CD4-positive, alpha-beta T cell treated with Interleukin-17A for 1 hour (primary cell): ENCODE results near the gene RYR1.
"Not testable (repeated sequence)": the region's sequence is repeated elsewhere in the genome, so short reads cannot be mapped to it uniquely, and the experiment has no call there.

Source experiments
- DNase-seq: peaks from one replicate; pipeline ENCODE4 v3.0.0-alpha.2; 2020

Gene RYR1

DNA sequence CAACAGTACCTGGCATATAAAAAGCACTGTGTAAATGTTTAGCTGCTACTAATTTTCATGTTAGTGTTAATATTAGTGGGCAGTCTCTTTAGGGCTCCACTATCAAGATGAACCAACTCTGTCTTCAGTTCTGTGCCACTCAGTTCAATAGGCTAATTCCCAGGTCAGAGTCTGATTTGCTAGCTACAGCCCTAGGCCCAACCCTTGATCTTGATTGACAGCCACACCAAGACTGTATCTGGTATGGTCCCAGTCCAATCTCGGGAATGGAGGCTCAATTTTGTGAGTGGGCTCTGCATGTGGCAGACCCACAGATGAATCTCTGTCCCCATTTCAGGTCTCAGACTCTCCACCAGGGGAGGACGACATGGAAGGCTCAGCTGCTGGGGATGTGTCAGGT is 138.2 kb downstream of the RYR1 start:
- no peak for DNase-seq

DNA sequence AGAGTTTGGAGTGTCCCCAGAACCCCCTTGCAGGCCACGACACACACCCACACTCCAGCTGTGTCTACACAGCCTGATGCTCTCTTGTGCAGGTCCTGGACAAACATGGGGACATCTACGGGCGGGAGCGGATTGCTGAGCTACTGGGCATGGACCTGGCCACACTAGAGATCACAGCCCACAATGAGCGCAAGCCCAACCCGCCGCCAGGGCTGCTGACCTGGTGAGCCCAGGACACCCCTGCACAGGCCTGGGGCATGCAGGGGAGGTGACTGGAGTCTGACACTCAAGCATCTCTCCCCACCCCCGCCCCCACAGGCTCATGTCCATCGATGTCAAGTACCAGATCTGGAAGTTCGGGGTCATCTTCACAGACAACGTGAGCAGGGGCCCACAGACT is 144.3 kb downstream of the RYR1 start:
- DNase-seq: no peak

DNA sequence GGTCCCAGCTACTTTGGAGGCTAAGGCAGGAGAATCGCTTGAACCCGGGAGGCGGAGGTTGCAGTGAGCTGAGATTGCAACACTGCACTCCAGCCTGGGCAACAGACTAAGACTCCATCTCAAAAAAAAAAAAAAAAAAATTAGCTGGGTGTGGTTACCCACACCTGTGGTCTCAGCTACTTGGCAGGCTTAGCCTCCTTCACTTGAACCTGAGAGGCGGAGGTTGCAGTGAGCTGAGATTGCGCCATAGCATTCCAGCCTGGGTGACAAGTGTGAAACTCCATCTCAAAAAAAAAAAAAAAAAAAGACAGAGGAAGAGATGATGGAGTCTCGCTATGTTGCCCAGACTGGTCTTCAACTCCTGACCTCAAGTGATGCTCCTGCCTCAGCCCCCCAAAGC is 145.8 kb downstream of the RYR1 start:
- peak; percentile 22 for DNase-seq

DNA sequence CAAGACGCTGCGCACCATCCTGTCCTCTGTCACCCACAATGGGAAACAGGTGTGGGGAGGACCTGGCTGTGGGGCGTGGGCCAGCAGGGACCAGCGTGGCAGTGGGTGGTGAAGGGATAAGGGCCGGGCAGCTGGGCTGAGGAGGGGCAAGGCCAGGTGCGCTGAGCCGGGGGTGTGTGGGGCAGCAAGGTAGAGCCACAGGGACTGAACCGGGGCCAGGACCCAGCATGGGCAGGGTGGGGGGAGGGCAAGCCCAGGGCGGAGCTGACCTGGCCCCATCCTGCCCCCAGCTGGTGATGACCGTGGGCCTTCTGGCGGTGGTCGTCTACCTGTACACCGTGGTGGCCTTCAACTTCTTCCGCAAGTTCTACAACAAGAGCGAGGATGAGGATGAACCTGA is 146.6 kb downstream of the RYR1 start:
- DNase-seq: no peak

DNA sequence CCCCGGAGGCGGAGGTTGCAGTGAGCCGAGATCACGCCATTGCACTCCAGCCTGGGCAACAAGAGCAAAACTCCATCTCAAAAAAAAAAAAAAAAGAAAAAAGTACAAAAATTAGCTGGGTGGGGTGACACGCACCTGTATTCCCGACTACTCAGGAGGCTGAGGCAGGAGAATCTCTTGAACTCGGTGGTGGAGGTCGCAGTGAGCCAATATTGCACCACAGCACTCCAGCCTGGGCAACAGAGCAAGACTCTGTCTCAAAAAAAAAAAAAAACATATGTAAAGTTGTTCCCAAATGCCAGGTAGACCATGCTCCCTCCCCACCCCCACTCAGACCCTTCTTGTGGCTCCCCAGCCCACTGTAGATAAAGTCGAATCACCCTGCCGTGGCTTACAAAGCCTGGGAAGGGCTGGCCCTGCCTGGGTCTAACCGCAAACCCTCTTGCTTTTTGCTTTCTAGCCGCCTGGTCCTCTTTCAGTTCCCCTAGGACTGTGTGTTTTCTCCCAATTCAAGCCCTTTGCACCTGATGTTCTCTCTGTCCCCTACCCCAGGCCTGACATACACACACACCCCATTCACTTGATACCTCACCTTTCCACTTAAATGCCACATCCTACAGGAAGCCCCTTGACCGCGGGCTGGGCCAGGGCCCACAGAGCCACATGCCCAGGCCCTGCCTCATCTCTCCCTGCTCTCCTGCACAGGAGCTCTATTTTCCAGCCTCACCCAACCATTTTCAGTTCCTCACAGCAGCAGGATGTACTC is 149.9 kb downstream of the RYR1 start:
- no peak for DNase-seq

DNA sequence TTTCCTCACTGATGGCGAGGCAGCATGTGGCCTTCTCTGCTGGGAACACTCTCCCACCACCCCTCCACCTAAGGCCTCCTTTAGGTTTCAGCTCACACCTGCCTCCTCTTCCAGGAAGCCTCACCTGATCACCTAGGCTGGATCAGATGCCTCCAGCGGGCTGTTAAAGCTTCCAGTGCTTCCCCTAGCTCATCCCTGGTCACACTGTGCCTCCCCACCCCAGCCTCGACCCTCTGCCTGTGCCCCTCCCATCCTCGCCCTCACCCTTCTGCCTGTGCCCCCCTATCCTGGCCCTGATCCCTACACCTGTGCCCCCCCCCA is 150.5 kb downstream of the RYR1 start:
- no peak for DNase-seq

DNA sequence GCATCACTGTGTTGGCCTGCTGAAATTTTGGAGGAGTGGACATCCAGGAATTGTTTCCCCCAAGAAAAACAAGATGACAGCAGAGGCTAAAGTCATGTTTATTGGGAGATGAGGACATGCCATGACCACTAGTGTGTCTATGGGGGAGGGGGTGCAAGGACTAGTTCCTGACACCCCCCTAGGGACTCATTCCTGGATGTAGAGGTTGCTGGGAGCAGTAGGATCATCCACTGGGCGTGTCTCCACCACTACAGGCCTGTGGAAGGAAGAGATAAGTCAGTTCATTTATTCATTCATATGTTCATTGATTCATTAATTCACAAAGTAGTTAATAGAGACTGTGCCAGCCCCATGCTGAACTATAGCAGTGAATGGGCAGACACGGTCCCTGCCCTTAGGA is 154.1 kb downstream of the RYR1 start:
- DNase-seq: no peak

DNA sequence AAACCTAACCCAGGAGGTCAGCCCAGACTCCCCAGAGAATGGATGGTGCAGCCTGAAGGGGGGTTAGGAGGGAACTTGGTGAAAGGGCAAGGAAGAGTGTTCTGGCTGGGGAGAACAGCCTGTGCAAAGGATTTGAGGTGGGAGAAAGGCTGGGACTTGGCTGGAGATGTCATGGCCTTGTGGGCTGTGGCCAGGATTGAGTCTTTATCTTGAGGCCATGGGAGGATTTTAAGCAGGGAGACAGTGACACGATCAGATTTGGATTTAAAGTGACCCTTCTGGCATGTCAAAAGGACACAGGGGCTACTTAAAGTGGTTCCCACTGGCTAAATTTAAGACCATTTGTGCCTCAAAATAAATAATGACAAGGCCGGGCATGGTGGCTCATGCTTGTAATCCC is 154.6 kb downstream of the RYR1 start:
- no peak for DNase-seq

DNA sequence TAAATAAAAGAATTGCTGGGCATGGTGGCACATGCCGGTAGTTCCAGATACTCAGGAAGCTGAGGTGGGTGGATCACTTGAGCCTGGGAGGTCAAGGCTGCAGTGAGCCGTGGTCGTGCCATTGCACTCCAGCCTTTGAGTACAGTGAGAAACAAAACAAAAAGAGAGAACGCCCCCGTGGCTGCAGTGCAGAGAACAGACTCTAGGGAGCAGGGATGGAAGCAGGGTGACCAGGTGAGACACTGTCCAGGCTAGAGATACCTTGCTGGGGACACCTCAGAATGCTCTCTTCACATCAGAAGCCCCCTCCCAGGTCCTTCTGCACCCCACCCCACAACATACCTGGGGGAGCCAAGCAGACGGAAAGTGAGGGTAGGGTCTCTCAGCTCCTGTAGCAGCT is 159.4 kb downstream of the RYR1 start:
- DNase-seq: no peak

DNA sequence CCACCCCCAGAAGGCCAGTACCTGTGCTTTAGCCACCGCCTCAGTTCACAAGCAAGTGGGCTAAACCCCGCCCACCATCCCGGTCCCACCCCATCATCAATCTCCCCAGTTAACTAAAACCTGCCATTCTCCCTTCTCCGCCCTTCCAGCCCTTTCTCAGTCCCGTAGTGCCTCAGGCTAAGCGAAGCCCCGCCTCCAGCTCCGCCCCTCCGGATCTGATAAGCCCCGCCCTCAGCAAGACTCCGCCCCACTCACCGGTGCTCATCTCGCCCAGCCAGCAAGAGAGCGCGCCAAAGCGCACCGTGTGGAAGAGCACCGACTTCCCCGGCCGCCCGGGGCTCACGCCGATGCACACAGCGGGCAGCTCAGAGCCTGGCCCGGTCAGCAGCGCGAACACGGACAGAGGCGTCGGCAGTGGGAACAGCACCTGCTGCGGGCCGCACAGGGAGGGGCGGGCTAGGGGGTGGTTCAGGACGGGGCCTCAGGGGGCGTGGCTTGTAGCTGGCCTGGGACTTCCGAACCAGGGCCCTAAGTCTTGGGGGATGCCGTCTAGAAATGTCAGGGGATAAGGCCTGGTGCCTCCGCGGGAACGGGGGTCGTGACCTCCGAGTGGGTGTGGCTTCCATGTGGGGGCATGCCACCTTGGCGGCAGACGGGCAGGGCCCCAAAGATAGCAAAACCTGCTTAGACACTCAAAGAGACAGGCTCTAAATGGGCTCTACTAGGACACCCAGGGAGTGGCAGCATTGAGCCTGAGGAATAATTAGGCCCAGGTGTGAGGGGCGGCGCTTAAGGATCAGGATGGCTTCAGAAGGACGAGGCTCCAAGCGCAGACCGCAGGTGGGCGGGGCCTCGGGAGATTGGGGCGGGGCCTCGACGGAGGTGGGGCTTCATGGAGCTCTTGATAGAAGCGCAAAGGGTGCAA is 162.8 kb downstream of the RYR1 start:
- DNase-seq: no peak

DNA sequence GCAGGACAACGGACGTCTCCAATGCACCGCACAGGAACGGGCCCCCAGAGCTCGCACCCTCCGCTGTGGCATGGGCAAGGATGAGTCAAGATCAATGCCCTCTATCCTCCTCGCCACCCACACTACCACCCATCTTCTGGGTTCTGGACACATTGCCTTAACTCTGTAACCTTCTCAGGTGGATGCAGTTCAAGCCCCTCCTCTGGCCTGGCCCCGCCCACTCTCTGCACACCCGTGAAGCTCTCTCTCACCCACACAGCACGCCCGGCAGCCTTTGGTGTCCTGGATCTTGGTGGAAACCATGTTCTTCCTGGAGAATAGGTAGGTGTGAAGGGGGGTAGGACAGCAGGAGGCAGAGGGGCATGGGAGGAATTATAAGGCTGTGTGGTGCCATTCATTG is 163.6 kb downstream of the RYR1 start:
- DNase-seq: no peak

DNA sequence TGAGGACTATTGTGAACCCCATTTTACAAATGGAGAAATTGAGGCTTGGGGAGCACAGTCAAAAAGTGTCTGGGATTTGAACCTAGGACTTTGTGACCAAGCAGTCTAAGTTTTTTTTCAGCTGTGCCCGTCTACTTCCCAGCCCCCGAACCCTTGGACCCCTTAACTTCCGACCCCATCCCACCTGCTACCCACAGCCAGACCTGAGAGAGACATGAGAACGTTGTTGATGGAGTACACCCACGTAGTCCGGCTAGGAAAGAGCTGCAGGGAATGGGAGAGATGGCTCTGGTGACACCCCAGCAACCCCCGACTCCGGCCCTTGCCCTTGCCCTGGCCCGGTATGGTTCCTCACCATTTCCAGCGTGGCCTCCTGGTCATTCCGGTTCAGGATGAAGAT is 166.2 kb downstream of the RYR1 start:
- no peak for DNase-seq

DNA sequence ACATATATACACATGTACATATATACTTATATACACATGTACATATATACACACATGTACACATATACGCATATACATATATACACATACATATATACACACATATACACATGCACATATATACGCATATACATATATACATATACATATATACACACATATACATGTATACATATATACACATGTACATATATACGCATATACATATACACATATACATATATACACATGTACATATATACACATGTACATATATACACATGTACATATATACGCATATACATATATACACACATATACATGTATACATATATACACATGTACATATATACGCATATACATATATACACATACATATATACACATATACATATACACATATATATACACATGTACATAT is 169.4 kb downstream of the RYR1 start:
- DNase-seq: not testable (repeated sequence)

DNA sequence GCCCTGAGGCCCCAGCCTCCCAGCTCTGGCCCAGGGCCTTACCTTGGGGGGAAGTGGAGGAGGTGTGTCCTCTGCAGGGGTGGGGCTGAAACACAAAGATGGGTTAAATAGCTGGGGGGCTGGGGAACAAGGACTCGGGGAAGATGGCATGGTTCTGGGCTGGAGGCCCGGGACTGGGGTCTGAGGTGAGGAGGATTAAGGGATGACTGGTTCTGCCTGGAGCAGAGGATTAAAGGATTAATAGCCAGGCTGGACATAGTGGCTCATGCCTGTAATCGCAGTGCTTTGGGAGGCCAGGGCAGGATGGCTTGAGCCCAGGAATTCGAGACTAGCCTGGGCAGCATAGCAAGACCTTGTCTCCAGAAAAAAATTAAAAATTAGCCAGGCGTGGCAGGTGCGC is 172.6 kb downstream of the RYR1 start:
- DNase-seq: no peak

DNA sequence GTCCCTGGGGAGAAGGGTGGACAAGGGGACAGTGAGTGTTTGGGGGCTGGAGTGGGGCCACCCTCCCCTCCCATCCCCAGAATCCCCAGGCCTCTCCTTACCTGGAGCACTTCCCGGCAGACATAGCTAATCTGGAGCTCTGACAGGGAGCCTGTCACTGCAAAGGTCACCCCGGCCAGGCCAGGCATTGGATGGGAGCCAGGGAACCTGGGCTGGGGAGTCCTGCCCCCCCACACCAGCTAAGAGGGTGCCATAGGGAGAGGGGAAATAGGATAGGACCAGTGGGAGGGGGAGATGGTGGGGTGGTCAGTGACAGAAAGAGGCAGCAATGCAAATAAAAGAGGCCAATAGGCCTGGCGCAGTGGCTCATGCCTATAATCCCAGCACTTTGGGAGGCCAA is 180.8 kb downstream of the RYR1 start:
- DNase-seq: no peak

DNA sequence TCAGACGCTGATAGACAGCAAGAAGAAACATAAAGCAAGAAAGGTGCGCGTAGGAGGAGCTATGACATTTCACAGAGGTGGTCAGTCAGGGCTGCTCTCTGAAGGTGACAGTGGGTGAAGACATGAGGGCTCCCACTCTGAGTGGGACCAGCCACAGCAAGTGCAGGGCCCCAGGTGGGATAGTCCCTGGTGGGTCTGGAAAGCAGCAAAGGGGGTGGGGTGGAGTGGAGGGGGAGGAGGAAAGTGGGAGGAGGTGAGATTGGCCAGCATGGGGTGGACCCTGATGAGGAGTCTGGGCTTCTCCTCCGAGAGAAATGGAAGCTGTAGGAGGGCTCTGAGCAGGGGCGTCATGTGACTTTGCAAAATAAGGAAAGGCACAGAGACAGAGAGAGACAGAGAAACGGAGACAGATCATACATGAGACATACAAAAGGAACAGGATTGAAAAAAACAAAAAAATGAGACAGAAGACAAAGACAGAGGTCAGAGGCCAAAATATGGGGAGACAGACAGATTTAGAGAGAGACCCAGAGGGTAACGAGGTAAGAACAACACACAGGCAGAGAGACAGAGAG is 181.6 kb downstream of the RYR1 start:
- no peak for DNase-seq

DNA sequence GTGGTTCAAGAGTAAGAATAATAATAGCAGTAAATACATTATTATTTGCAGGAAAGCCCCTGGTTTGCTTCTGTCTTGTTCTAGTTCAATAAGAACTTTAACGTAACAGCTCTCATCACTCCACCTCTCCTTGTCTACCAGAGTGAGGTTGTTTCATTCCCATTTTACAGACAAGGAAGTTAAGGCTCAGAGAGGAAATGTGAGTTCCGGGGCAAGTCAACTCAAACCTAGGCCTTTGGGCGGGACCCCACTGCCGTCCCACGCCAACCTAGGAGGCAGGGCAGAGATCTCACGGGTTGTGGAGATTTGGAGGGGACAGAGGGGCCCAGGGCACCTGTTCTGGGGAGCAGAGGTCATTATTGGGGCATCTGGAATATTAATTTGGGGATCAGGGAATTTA is 182.8 kb downstream of the RYR1 start:
- peak; percentile 10 for DNase-seq

DNA sequence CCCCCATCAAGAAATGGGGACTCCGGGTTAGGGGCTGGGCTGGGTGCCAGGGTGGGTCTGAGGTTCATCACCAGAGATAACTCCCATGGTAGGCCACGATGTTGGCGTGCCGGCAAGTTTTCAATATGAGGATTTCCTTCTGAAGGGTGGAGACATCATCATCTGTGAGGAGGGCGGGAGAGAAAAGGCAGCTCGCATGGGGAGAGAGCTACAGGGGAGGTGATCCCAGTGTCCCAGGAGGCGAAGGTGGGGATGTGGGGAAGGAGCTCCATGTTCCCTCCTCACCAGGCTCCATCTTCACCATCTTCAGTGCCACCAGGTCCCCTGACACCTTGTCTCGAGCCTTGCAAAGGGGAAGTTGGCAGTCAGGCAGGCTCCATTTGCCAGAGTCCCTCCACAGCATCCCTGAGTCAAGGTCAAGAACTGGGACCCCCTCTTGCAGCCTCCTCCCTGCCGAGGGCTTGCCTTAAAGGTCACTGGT is 183.8 kb downstream of the RYR1 start:
- peak; percentile 12 for DNase-seq

DNA sequence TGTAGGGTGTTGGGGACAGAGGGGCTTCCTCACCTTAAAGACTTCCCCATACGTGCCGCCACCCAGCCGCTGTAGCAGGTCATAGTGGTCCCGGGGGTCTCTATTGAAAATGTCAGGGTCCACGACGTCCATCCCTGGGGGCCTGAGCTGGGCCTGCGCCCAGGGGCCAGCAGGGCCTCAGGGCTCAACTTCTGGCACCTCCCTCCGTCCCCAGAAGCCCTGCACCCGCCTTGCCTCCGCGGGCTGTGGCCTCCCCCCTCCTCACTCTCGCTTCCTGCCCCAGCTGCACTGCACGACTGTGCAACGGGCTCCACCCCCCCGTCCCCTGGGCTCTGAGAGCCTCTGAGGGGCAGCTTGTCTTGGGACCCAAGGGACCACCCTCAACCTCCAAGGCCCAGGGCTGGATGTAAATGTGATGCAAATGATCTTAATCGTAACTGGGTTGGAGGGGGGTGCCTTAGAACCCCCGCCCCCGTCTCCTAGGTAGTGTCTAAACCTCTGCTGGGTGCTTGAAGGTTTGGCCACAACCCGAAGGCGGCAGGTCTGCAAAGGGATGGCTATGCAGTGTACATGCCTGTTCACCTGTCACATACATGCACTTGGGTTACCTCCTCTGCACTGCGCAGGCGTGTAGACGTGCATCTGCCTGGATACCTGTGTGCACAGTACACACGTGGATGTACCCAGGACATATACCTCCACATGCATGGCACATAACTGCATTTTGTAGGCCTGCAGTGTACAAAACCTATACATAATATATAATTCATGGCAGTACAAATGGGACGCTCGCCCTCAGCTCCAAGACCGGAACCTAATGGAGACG is 184.5 kb downstream of the RYR1 start, which contains the start of gene MAP4K1:
MAP4K1 (minus strand) TSS at position 190 of the 826 bp plus-strand sequence; CDS start at position 132, 58 bp downstream.
- peak; percentile 67 for DNase-seq

DNA sequence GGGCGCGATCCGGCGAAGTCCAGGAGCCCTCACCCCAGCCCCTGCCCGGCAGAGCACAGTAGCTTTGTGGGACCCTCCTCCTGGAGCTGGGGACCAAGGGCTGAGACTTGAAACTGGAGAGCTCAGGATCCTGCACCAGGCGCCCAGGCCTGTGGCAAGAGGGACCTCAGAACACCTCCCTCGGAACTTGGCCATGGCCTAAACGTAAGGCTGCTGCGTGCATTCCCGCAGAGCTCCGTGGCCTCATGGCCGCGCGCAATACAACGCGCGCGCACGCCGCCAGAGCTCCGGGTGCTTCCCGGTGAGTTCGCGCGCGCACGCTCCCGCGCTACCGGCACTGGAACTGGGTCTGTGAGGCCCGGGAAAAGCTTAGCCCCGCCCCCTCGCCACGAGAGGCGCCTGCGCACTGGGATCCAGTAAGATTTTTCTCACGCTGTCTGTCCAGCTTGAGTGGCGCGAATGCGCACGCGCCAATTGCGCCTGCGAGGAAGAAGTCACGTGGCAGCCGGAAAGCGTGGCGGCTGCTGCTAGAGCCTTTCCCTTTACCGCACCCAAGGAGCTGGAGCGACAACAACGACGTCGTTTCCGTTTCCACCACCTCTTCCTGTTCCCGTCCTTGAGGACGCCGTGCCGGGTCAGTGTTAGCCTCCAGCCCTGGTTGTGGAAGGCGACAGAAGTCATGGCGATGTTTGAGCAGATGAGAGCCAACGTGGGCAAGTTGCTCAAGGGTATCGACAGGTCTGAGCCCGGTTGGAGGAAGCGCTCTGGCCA is 185.3 kb downstream of the RYR1 start, which contains the start of gene EIF3K:
EIF3K (plus strand) TSS at position 599 of the 771 bp plus-strand sequence; CDS start at position 680, 81 bp downstream.
- peak; percentile 98 for DNase-seq

DNA sequence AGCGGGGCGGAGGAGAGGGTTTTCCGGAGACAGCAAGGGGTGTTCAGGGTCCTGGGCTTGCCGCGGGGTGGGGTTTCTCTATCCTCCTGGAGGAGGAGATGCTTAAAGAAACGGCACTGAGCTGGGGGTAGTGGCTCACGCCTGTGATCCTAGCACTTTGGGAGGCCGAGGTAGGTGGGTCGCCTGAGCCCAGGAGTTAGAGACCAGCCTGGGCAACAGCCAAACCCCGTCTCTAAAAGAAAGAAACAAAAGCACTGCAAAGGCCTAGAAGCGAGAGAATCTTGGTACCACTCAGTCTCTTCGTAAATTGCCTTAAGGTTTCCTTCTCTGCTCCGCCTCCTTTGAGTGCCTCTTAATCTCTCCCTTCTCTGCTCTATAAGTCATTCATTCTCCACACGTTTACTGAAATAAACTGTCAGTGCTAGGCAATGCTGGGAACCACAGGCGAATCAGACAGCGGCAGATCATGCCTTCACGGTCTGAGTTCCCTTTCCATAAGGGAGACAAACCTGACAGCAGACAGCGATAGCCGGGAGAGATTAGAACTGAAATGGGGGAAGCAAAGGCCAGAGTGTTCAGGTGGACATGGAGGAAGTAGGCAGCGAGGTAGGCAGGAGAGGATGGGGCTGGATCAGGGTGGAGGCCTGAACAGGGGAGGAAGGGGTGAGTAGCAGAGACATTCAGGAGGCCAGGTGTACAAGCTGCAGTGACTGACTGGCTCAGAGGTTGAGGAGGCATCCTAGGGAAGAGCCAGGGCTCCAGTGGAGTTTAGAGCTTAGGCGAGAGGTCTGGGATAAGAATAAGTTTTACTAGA is 186.1 kb downstream of the RYR1 start:
- no peak for DNase-seq
